GM23338 (cell line): ENCODE data around the gene UPP1. TPM values are rescaled to one million over a fixed set of nuclear protein-coding genes. Genes with fewer than 3 reads are reported as not detected.

ENCODE experiments used
- ATAC-seq: fragments of 200-7000 bp; cut with Tn5 transposase; 3 replicates; pipeline ENCODE4 v1.9.1; 2020
- DNase-seq: peaks from one replicate; pipeline ENCODE4 v3.0.0-alpha.2; 2015; ENCODE audit warnings: low spot score
- H2AFZ ChIP-seq: fragments of 200-600 bp; sonication (generic); 2 replicates; pipeline ENCODE4 v1.8.0; 2016; ENCODE audit warnings: antibody characterized with exemption, mild to moderate bottlenecking, moderate library complexity
- H3F3A ChIP-seq: fragments of 200-600 bp; sonication (generic); replicated peaks from 2 replicates; pipeline ENCODE4 v1.8.0; 2017; ENCODE audit warnings: antibody characterized with exemption, mixed run types, low read depth
- H3K27ac ChIP-seq: fragments of 200-600 bp; sonication (generic); 2 replicates; pipeline ENCODE4 v1.6.1; 2016; ENCODE audit warnings: low read depth
- H3K27me3 ChIP-seq: fragments of 200-600 bp; sonication (generic); 2 replicates; pipeline ENCODE4 v1.8.0; 2016; ENCODE audit warnings: mild to moderate bottlenecking, mixed run types, moderate library complexity; ENCODE audit not compliant: insufficient read depth
- H3K36me3 ChIP-seq: fragments of 200-600 bp; sonication (generic); 2 replicates; pipeline ENCODE4 v1.8.0; 2016; ENCODE audit warnings: mild to moderate bottlenecking; ENCODE audit not compliant: insufficient read depth
- H3K4me1 ChIP-seq: fragments of 200-600 bp; sonication (generic); 2 replicates; pipeline ENCODE4 v1.8.0; 2016; ENCODE audit warnings: mild to moderate bottlenecking, moderate library complexity; ENCODE audit not compliant: insufficient read depth
- H3K4me2 ChIP-seq: fragments of 200-600 bp; sonication (generic); 2 replicates; pipeline ENCODE4 v1.7.1; 2017; ENCODE audit warnings: mixed run types
- H3K4me3 ChIP-seq: fragments of 200-600 bp; sonication (generic); 2 replicates; pipeline ENCODE4 v1.6.1; 2016; ENCODE audit warnings: mixed run types
- H3K79me2 ChIP-seq: fragments of 200-600 bp; sonication (generic); replicated peaks from 2 replicates; pipeline ENCODE4 v1.8.0; 2017; ENCODE audit warnings: mild to moderate bottlenecking; ENCODE audit not compliant: insufficient read depth
- H3K9me2 ChIP-seq: fragments of 200-600 bp; sonication (generic); 2 replicates; pipeline ENCODE4 v1.8.0; 2017; ENCODE audit not compliant: insufficient read depth
- H4K20me1 ChIP-seq: fragments of 200-600 bp; sonication (generic); replicated peaks from 2 replicates; pipeline ENCODE4 v1.8.0; 2017; ENCODE audit warnings: mild to moderate bottlenecking; ENCODE audit not compliant: insufficient read depth
- H3K27ac Mint-ChIP-seq: 2 replicates; pipeline ENCODE4 v1.8.0; 2020; ENCODE audit warnings: inconsistent platforms, mild to moderate bottlenecking, moderate library complexity, mixed read lengths
- H3K27me3 Mint-ChIP-seq: 3 replicates; pipeline ENCODE4 v1.8.0; 2022; ENCODE audit warnings: low read depth, mild to moderate bottlenecking, moderate library complexity, mixed read lengths, inconsistent platforms; ENCODE audit not compliant: insufficient read depth, poor library complexity
- H3K36me3 Mint-ChIP-seq: 3 replicates; pipeline ENCODE4 v1.8.0; 2021; ENCODE audit warnings: low read depth, mild to moderate bottlenecking, inconsistent platforms, moderate library complexity, mixed read lengths
- H3K4me1 Mint-ChIP-seq: 3 replicates; pipeline ENCODE4 v1.8.0; 2020; ENCODE audit warnings: mild to moderate bottlenecking, inconsistent platforms, mixed read lengths
- H3K4me3 Mint-ChIP-seq: 3 replicates; pipeline ENCODE4 v1.8.0; 2021; ENCODE audit warnings: moderate library complexity, mild to moderate bottlenecking, inconsistent platforms, mixed read lengths
- H3K9me3 Mint-ChIP-seq: 3 replicates; pipeline ENCODE4 v1.8.0; 2020; ENCODE audit warnings: moderate library complexity, mild to moderate bottlenecking, inconsistent platforms, mixed read lengths
- CREB1 ChIP-seq: fragments of 250-450 bp; sonication (Bioruptor Pico); IDR thresholded peaks from 2 replicates; pipeline ENCODE4 v1.5.0; 2020; ENCODE audit warnings: low read depth, mild to moderate bottlenecking, moderate library complexity
- CTCF ChIP-seq, 2 experiments: fragments of 200-600 bp in 1 of 2; sonication (generic) in 1 of 2; conservative IDR thresholded peaks; 2 replicates each; pipeline versions ENCODE4 v1.5.1 to v1.6.1; 2016 to 2017; ENCODE audit warnings: antibody characterized with exemption in 2 of 2, low read depth in 2 of 2, mild to moderate bottlenecking in 2 of 2, moderate library complexity in 1 of 2
- ETS1 ChIP-seq: IDR thresholded peaks from 2 replicates; pipeline ENCODE4 v1.6.1; 2016; ENCODE audit warnings: antibody characterized with exemption
- EZH2 ChIP-seq: fragments of 200-600 bp; sonication (generic); IDR thresholded peaks from one replicate; pipeline ENCODE4 v1.8.0; 2017; ENCODE audit warnings: antibody characterized with exemption, mild to moderate bottlenecking, low read depth; ENCODE audit not compliant: unreplicated experiment
- JUNB ChIP-seq: IDR thresholded peaks from one replicate; pipeline ENCODE4 v1.6.1; 2016; ENCODE audit warnings: antibody characterized with exemption; ENCODE audit not compliant: unreplicated experiment
- NANOG ChIP-seq: IDR thresholded peaks from 2 replicates; pipeline ENCODE4 v1.6.1; 2016; ENCODE audit warnings: antibody characterized with exemption, borderline replicate concordance
- POLR2AphosphoS5 ChIP-seq: IDR thresholded peaks from 2 replicates; pipeline ENCODE4 v1.6.1; 2016; ENCODE audit warnings: antibody characterized with exemption, low read depth
- REST ChIP-seq: IDR thresholded peaks from one replicate; pipeline ENCODE4 v1.6.1; 2018; ENCODE audit warnings: antibody characterized with exemption; ENCODE audit not compliant: unreplicated experiment
- STAT1 ChIP-seq: IDR thresholded peaks from one replicate; pipeline ENCODE4 v1.6.1; 2016; ENCODE audit warnings: antibody characterized with exemption; ENCODE audit not compliant: unreplicated experiment
- ZNF114 ChIP-seq: fragments of 250-450 bp; sonication (Bioruptor Pico); IDR thresholded peaks from 2 replicates; pipeline ENCODE4 v1.5.0; 2020; ENCODE audit warnings: mild to moderate bottlenecking, moderate library complexity
- ZNF331 ChIP-seq: fragments of 250-450 bp; sonication (Bioruptor Pico); IDR thresholded peaks from 2 replicates; pipeline ENCODE4 v1.5.0; 2020; ENCODE audit warnings: low read depth, mild to moderate bottlenecking, moderate library complexity
- ZNF462 ChIP-seq: fragments of 250-450 bp; sonication (Bioruptor Pico); IDR thresholded peaks from 2 replicates; pipeline ENCODE4 v1.5.0; 2020; ENCODE audit warnings: mild to moderate bottlenecking, moderate library complexity
- polyA plus RNA-seq: library from polyadenylated mRNA; unstranded; fragments of >200 nt; fragmentation: Nextera tagmentation; extraction: Ambion mirVana; gene quantifications from 2 replicates; pipeline ENCODE4 v1.2.1, GENCODE V29; 2016
- total RNA-seq: library from RNA; depleted of rRNA; stranded (reverse); fragments of >200 nt; shearing (Covaris generic); gene quantifications from 2 replicates; pipeline ENCODE4 v1.2.3, GENCODE V29; 2014

Gene UPP1
- total and polyA plus RNA-seq, 2 experiments from 2014 or later, result 22.7 to 43.5 TPM

- TF ChIP-seq ETS1, result no peak
- no peak for TF ChIP-seq JUNB
- no peak for TF ChIP-seq CREB1 (CRISPR knock-in tag)
- no peak for TF ChIP-seq ZNF331 (CRISPR knock-in tag)
Observed at GRCh38 chr7:48111596-48111995, 22.5 kb downstream of the UPP1 start (continued).

- no peak overlapping the region for H3K4me3 Mint-ChIP-seq
- Histone ChIP-seq H3F3A (no peaks in the 10 kb centered on the region), H3K27ac (no peak overlapping the region), H3K9me2 (no peaks in the 10 kb centered on the region), H3K4me1 (0 out of 2 replicates have a peak, but pooled peaks cover 3% of the 10 kb centered on the region), H3K27me3 (no peaks in the 10 kb centered on the region), H3K79me2 (no peaks in the 10 kb centered on the region), H3K36me3 (no peaks in the 10 kb centered on the region; the same call in 1 of the 2 replicates), H3K4me2 (no peak overlapping the region), H4K20me1 (no peaks in the 10 kb centered on the region), H2AFZ (no peak overlapping the region), H3K4me3 (no peak overlapping the region)
- no peak overlapping the region for H3K27ac Mint-ChIP-seq
- DNase-seq (no peak), ATAC-seq (no peak)
- peaks cover 13% of the 10 kb centered on the region for H3K27me3 Mint-ChIP-seq
- H3K4me1 Mint-ChIP-seq, result peaks cover 14% of the 10 kb centered on the region
- no peaks in the 10 kb centered on the region for H3K9me3 Mint-ChIP-seq
- H3K36me3 Mint-ChIP-seq, result peaks cover 20% of the 10 kb centered on the region
- TF ChIP-seq CREB1 (CRISPR knock-in tag), result no peak
- no peak for TF ChIP-seq ZNF114 (CRISPR knock-in tag)
- no peak for TF ChIP-seq REST
- no peak for TF ChIP-seq STAT1
- no peak for TF ChIP-seq CTCF (conservative IDR thresholded peaks at IDR 0.05; ENCODE audit: low read depth in 2 of 2)
- TF ChIP-seq EZH2, result no peak
- no peak for TF ChIP-seq ZNF331 (CRISPR knock-in tag)
- no peak for TF ChIP-seq POLR2AphosphoS5
- TF ChIP-seq NANOG, result no peak
- TF ChIP-seq ZNF462, result no peak
Observed at GRCh38 chr7:48112401-48113165, 23.5 kb downstream of the UPP1 start.
